Endothelial cell of umbilical vein (primary cell): Measurements from ENCODE around the gene MAP3K13.

Source experiments
- FOS ChIP-seq: IDR thresholded peaks from 2 replicates; pipeline ENCODE4 v1.6.1; 2011; ENCODE audit warnings: mild to moderate bottlenecking, low read length, moderate library complexity, borderline replicate concordance; ENCODE audit not compliant: insufficient read depth
- MYC ChIP-seq: IDR thresholded peaks from one replicate; pipeline ENCODE4 v1.6.1; 2011; ENCODE audit warnings: mild to moderate bottlenecking, low read depth, low read length
- POLR2A ChIP-seq: IDR thresholded peaks from 2 replicates; pipeline ENCODE4 v1.6.1; 2012; ENCODE audit warnings: low read depth, mild to moderate bottlenecking, control low read depth, low read length
- POLR2AphosphoS5 ChIP-seq: IDR thresholded peaks from 2 replicates; pipeline ENCODE4 v1.6.1; 2012; ENCODE audit warnings: low read depth, mild to moderate bottlenecking, control low read depth, low read length, moderate library complexity; ENCODE audit not compliant: insufficient read depth
- TF ChIP-seq, protein P1 (sequence below), 2 donors: IDR thresholded peaks; 1 replicate in 1 of 2; 2 replicates in 1 of 2; pipeline ENCODE4 v1.5.1; 2011; ENCODE audit warnings: low read length in 2 of 2, mild to moderate bottlenecking in 2 of 2, moderate library complexity in 2 of 2, control low read depth in 1 of 2, inconsistent platforms in 1 of 2, low read depth in 1 of 2; ENCODE audit not compliant: insufficient read depth in 1 of 2; ENCODE audit errors: extremely low read depth in 1 of 2
- TF ChIP-seq, protein P2 (sequence below): IDR thresholded peaks from 2 replicates; pipeline ENCODE4 v1.6.1; 2011; ENCODE audit not compliant: insufficient read depth, insufficient read length

GRCh38 chr3:185507883-185508282, 144.9 kb downstream of the MAP3K13 start:
- TF ChIP-seq, protein P1, sequence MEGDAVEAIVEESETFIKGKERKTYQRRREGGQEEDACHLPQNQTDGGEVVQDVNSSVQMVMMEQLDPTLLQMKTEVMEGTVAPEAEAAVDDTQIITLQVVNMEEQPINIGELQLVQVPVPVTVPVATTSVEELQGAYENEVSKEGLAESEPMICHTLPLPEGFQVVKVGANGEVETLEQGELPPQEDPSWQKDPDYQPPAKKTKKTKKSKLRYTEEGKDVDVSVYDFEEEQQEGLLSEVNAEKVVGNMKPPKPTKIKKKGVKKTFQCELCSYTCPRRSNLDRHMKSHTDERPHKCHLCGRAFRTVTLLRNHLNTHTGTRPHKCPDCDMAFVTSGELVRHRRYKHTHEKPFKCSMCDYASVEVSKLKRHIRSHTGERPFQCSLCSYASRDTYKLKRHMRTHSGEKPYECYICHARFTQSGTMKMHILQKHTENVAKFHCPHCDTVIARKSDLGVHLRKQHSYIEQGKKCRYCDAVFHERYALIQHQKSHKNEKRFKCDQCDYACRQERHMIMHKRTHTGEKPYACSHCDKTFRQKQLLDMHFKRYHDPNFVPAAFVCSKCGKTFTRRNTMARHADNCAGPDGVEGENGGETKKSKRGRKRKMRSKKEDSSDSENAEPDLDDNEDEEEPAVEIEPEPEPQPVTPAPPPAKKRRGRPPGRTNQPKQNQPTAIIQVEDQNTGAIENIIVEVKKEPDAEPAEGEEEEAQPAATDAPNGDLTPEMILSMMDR (IDR thresholded peaks at IDR 0.05; ENCODE audit: extremely low read depth in 1 of 2, insufficient read depth in 1 of 2, low read depth in 1 of 2, low read length in 2 of 2): no peak
- TF ChIP-seq MYC (no peak), POLR2A (no peak), FOS (no peak), POLR2AphosphoS5 (no peak)
- TF ChIP-seq, protein P2, sequence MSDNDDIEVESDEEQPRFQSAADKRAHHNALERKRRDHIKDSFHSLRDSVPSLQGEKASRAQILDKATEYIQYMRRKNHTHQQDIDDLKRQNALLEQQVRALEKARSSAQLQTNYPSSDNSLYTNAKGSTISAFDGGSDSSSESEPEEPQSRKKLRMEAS: no peak
